ENCODE results near the gene DESI1.

The DESI1 gene

GRCh38 chr22:41608386-41608785 is 12.5 kb downstream of the DESI1 start:
- DNase-seq = no peak
- Histone ChIP-seq H3K9me3 (replicated peaks; ENCODE audit: insufficient read depth, low read length) (no peaks in the 10 kb centered on the region), H3K9ac (ENCODE audit: low read length) (no peak overlapping the region), H3F3A (ENCODE audit: insufficient read depth, low read length) (no peaks in the 10 kb centered on the region; the same call in 1 of the 2 replicates), H3K36me3 (replicated peaks; ENCODE audit: insufficient read depth, low read length) (no peaks in the 10 kb centered on the region; the same call in 1 of the 2 replicates), H3K4me1 (ENCODE audit: low read length) (no peaks in the 10 kb centered on the region), H3K9me2 (replicated peaks; ENCODE audit: insufficient read depth, low read length) (no peaks in the 10 kb centered on the region), H3K4me3 (ENCODE audit: low read length) (no peak overlapping the region), H4K20me1 (ENCODE audit: insufficient read depth, low read length) (no peaks in the 10 kb centered on the region), H3K27me3 (replicated peaks; ENCODE audit: insufficient read depth, low read length) (no peaks in the 10 kb centered on the region), H3K27ac (ENCODE audit: low read length) (no peak overlapping the region), H3K4me2 (ENCODE audit: low read depth, low read length) (no peak overlapping the region), H2AFZ (ENCODE audit: low read length) (no peak overlapping the region), H3K79me2 (ENCODE audit: low read length) (peaks cover 7% of the 10 kb centered on the region; the same call in 1 of the 2 replicates)
- TF ChIP-seq EZH2phosphoT487 (IDR thresholded peaks at IDR 0.05; ENCODE audit: low read length) (no peak), EZH2 (optimal IDR thresholded peaks at IDR 0.05; ENCODE audit: low read depth, low read length) (no peak), CTCF (IDR thresholded peaks at IDR 0.05; ENCODE audit: low read length) (no peak)

- Histone ChIP-seq H4K20me1 (ENCODE audit: insufficient read depth, low read length) (no peaks in the 10 kb centered on the region), H3K27me3 (replicated peaks; ENCODE audit: insufficient read depth, low read length) (no peaks in the 10 kb centered on the region), H3K4me3 (ENCODE audit: low read length) (no peak overlapping the region), H3K4me1 (ENCODE audit: low read length) (no peaks in the 10 kb centered on the region), H3K36me3 (replicated peaks; ENCODE audit: insufficient read depth, low read length) (no peaks in the 10 kb centered on the region; the same call in 1 of the 2 replicates), H3K9me2 (replicated peaks; ENCODE audit: insufficient read depth, low read length) (no peaks in the 10 kb centered on the region), H3K27ac (ENCODE audit: low read length) (no peak overlapping the region), H3K4me2 (ENCODE audit: low read depth, low read length) (no peak overlapping the region), H2AFZ (ENCODE audit: low read length) (no peak overlapping the region), H3K9ac (ENCODE audit: low read length) (no peak overlapping the region), H3F3A (ENCODE audit: insufficient read depth, low read length) (no peaks in the 10 kb centered on the region; the same call in 1 of the 2 replicates), H3K9me3 (replicated peaks; ENCODE audit: insufficient read depth, low read length) (no peaks in the 10 kb centered on the region), H3K79me2 (ENCODE audit: low read length) (no peaks in the 10 kb centered on the region)
- TF ChIP-seq EZH2phosphoT487 (IDR thresholded peaks at IDR 0.05; ENCODE audit: low read length) (no peak), EZH2 (optimal IDR thresholded peaks at IDR 0.05; ENCODE audit: low read depth, low read length) (no peak), CTCF (IDR thresholded peaks at IDR 0.05; ENCODE audit: low read length) (no peak)
- DNase-seq = peak; percentile 68
Observed at GRCh38 chr22:41603873-41604332, 16.9 kb downstream of the DESI1 start.

GRCh38 chr22:41600976-41601375 is 19.9 kb downstream of the DESI1 start:
- Histone ChIP-seq H3K9me2 (replicated peaks; ENCODE audit: insufficient read depth, low read length) (no peaks in the 10 kb centered on the region), H3K9me3 (replicated peaks; ENCODE audit: insufficient read depth, low read length) (no peaks in the 10 kb centered on the region), H3K4me3 (ENCODE audit: low read length) (no peak overlapping the region), H3F3A (ENCODE audit: insufficient read depth, low read length) (no peaks in the 10 kb centered on the region; the same call in 1 of the 2 replicates), H3K4me2 (ENCODE audit: low read depth, low read length) (no peak overlapping the region), H3K4me1 (ENCODE audit: low read length) (no peaks in the 10 kb centered on the region), H3K9ac (ENCODE audit: low read length) (no peak overlapping the region), H3K27ac (ENCODE audit: low read length) (no peak overlapping the region), H3K27me3 (replicated peaks; ENCODE audit: insufficient read depth, low read length) (no peaks in the 10 kb centered on the region), H3K36me3 (replicated peaks; ENCODE audit: insufficient read depth, low read length) (no peaks in the 10 kb centered on the region; the same call in 1 of the 2 replicates), H2AFZ (ENCODE audit: low read length) (no peak overlapping the region), H4K20me1 (ENCODE audit: insufficient read depth, low read length) (no peaks in the 10 kb centered on the region), H3K79me2 (ENCODE audit: low read length) (no peaks in the 10 kb centered on the region)
- DNase-seq = no peak
- TF ChIP-seq EZH2phosphoT487 (IDR thresholded peaks at IDR 0.05; ENCODE audit: low read length) = no peak

GRCh38 chr22:41598891-41599635 is 21.8 kb downstream of the DESI1 start:
- Histone ChIP-seq H3K9me3 (replicated peaks; ENCODE audit: insufficient read depth, low read length) (no peaks in the 10 kb centered on the region), H3K4me1 (ENCODE audit: low read length) (no peaks in the 10 kb centered on the region), H3F3A (ENCODE audit: insufficient read depth, low read length) (no peaks in the 10 kb centered on the region), H2AFZ (ENCODE audit: low read length) (no peak overlapping the region), H3K4me3 (ENCODE audit: low read length) (no peak overlapping the region), H3K9me2 (replicated peaks; ENCODE audit: insufficient read depth, low read length) (no peaks in the 10 kb centered on the region), H3K4me2 (ENCODE audit: low read depth, low read length) (no peak overlapping the region), H3K36me3 (replicated peaks; ENCODE audit: insufficient read depth, low read length) (no peaks in the 10 kb centered on the region), H3K27ac (ENCODE audit: low read length) (no peak overlapping the region), H3K27me3 (replicated peaks; ENCODE audit: insufficient read depth, low read length) (no peaks in the 10 kb centered on the region), H3K9ac (ENCODE audit: low read length) (no peak overlapping the region), H4K20me1 (ENCODE audit: insufficient read depth, low read length) (no peaks in the 10 kb centered on the region), H3K79me2 (ENCODE audit: low read length) (no peaks in the 10 kb centered on the region)
- DNase-seq = no peak
- no peak for TF ChIP-seq EZH2phosphoT487 (IDR thresholded peaks at IDR 0.05; ENCODE audit: low read length)
- TF ChIP-seq EZH2 (optimal IDR thresholded peaks at IDR 0.05; ENCODE audit: low read depth, low read length) = no peak
